Activated CD8-positive, alpha-beta T cell treated with anti-CD3 and anti-CD28 coated beads, Interleukin-2, amount 10 ng/mL, durations not matched to agents 7 days and 5 days (primary cell): ENCODE data around the gene LRCH2. TPM values are rescaled to one million over a fixed set of nuclear protein-coding genes. Genes with fewer than 3 reads are reported as not detected.

Experiments
- ATAC-seq: fragments of 150-1000 bp; cut with Tn5 transposase; one replicate; pipeline ENCODE4 v1.10.0; 2021; ENCODE audit warnings: moderate library complexity
- CTCF ChIA-PET: fragments of 350-600 bp; sonication (Branson Sonifier 250); formaldehyde crosslinking; loops from one replicate; lab custom pipeline; 2021; ENCODE audit warnings: antibody characterized with exemption; lab: Charles Lee
- POLR2A ChIA-PET: fragments of 350-600 bp; sonication (Branson Sonifier 250); formaldehyde crosslinking; loops from one replicate; lab custom pipeline; 2021; ENCODE audit warnings: antibody characterized with exemption; lab: Charles Lee
- DNase-seq: peaks from one replicate; pipeline ENCODE4 v3.0.0-alpha.2; 2020
- H3K27ac Mint-ChIP-seq: one replicate; pipeline ENCODE4 v1.8.0; 2021; ENCODE audit warnings: mild to moderate bottlenecking, mixed read lengths
- H3K27me3 Mint-ChIP-seq: one replicate; pipeline ENCODE4 v1.8.0; 2021; ENCODE audit warnings: low read depth, mixed read lengths
- H3K36me3 Mint-ChIP-seq: one replicate; pipeline ENCODE4 v1.8.0; 2021; ENCODE audit warnings: low read depth, mixed read lengths
- H3K4me1 Mint-ChIP-seq: one replicate; pipeline ENCODE4 v1.8.0; 2021; ENCODE audit warnings: low read depth, mixed read lengths
- H3K4me3 Mint-ChIP-seq: one replicate; pipeline ENCODE4 v1.8.0; 2021; ENCODE audit warnings: mild to moderate bottlenecking, mixed read lengths
- H3K9me3 Mint-ChIP-seq: one replicate; pipeline ENCODE4 v1.8.0; 2022; ENCODE audit warnings: mixed read lengths; ENCODE audit not compliant: insufficient read depth
- total RNA-seq, 2 experiments: library from RNA; stranded (reverse); gene quantifications; one replicate each; pipeline ENCODE4 v1.2.3, GENCODE V29; 2021

Gene LRCH2
- total RNA-seq, 2 experiments from 2014 or later = not detected

DNA sequence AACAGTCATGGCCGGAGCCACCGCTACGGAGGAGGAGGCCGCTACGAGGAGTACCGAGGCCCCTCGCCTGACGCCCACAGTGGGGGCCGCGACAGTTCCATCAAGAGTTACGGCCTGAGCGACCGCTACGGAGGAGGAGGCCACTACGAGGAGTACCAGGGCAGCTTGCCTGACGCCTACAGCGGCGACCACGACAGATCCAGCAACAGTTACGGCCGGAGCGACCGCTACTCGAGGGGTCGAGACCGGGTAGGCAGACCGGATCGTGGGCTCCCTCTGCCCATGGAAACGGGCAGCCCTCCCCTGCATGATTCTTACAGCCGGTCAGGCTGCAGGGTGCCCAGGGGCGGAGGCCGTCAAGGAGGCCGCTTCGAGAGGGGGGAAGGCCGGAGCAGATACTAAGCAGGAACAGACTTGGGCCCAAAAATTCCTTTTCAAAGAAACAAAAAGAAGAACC is 41.6 kb downstream of the LRCH2 start:
- Mint-ChIP-seq H3K4me1 (no peaks in the 10 kb centered on the region), H3K9me3 (no peaks in the 10 kb centered on the region), H3K27me3 (no peaks in the 10 kb centered on the region), H3K4me3 (no peak overlapping the region), H3K27ac (no peak overlapping the region), H3K36me3 (no peaks in the 10 kb centered on the region)
- no peak for DNase-seq
- ChIA-PET POLR2A (no interaction called here), CTCF (no interaction called here)
- no peak for ATAC-seq

GRCh38 chrX:115191490-115192243 is 42.2 kb downstream of the LRCH2 start:
- Mint-ChIP-seq H3K4me3 (no peak overlapping the region), H3K36me3 (no peaks in the 10 kb centered on the region), H3K27me3 (no peaks in the 10 kb centered on the region), H3K9me3 (no peaks in the 10 kb centered on the region), H3K27ac (no peak overlapping the region), H3K4me1 (no peaks in the 10 kb centered on the region)
- ChIA-PET POLR2A (no interaction called here), CTCF (no interaction called here)
- DNase-seq (no peak), ATAC-seq (no peak)

DNA sequence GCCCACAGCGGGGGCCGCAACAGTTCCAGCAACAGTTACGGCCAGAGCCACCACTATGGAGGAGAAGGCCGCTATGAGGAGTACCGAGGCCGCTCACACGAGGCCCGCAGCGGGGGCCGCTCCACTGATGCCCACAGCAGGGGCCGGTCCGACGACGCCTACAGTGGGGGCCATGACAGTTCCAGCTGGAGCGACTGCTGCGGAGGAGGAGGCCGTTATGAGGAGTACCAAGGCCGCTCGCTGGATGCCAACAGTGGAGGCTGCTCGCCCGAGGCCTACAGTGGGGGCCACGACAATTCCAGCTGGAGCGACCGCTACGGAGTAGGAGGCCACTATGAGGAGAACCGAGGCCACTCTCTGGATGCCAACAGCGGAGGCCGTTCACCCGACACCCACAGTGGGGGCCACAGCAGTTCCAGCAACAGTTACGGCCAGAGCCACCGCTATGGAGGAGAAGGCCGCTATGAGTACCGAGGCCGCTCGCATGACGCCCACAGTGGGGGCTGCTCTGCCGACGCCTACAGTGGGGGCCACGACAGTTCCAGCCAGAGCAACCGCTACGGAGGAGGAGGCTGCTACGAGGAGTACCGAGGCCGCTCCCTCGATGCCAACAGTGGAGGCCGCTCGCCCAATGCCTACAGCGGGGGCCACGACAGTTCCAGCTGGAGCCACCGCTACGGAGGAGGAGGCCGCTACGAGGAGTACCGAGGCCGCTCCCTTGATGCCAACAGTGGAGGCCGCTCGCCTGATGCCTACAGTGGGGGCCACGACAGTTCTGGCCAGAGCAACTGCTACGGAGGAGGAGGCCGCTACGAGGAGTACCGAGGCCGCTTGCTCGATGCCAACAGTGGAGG is 43.0 kb downstream of the LRCH2 start:
- no peaks in the 10 kb centered on the region for H3K4me1 Mint-ChIP-seq
- H3K9me3 Mint-ChIP-seq = no peaks in the 10 kb centered on the region
- no peak for ATAC-seq
- CTCF ChIA-PET = no interaction called here
- POLR2A ChIA-PET = no interaction called here
- no peak overlapping the region for H3K27ac Mint-ChIP-seq
- H3K4me3 Mint-ChIP-seq = no peak overlapping the region
- no peaks in the 10 kb centered on the region for H3K27me3 Mint-ChIP-seq
- no peak for DNase-seq
- H3K36me3 Mint-ChIP-seq = no peaks in the 10 kb centered on the region

DNA sequence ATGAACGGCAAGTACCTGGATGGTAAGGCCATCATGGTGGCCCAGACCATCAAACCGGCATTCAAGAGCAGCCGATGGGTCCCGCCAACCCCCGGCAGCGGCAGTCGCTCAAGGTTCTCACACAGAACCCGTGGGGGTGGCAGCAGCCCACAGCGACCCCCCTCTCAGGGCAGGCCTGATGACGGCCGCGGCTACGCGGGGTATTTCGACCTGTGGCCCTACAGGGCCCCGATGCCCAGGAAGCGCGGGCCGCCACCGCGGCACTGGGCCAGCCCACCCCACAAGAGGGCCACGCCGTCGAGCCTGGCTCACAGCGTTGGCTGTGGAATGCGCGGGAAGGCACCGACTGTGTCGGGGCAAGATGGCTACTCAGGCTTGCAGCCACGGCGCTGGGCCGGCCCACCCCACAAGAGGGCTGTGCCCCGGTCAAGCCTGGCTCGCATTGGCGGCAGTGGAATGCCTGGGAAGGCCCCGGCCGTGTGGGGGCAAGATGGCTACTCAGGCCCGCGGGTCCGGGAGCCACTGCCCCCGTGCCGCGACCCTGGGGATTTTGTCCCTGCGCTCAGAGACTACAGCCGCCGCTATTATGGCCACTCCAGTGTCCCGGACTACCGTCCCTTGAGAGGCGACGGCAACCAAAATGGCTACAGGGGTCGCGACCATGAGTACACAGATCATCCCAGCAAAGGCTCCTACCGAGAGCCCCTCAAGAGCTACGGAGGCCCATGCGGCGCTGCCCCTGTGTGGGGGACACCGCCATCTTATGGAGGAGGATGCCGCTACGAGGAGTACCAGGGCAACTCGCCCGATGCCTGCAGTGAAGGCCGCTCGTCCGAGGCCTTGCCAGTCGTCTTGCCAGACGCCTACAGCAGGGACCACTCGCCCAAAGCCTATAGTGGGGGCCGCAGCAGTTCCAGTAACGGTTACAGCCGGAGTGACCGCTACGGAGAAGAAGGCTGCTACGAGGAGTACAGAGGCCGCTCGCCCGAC is 44.0 kb downstream of the LRCH2 start:
- H3K27ac Mint-ChIP-seq = no peak overlapping the region
- H3K4me1 Mint-ChIP-seq = no peaks in the 10 kb centered on the region
- no peaks in the 10 kb centered on the region for H3K27me3 Mint-ChIP-seq
- H3K4me3 Mint-ChIP-seq = no peak overlapping the region
- no peaks in the 10 kb centered on the region for H3K9me3 Mint-ChIP-seq
- ATAC-seq = no peak
- ChIA-PET CTCF (no interaction called here), POLR2A (no interaction called here)
- DNase-seq = no peak
- H3K36me3 Mint-ChIP-seq = no peaks in the 10 kb centered on the region

- Mint-ChIP-seq H3K27ac (no peak within 1 kb of the TSS), H3K9me3 (no peaks in the 10 kb centered on the region), H3K4me3 (no peak within 1 kb of the TSS), H3K27me3 (no peaks in the 10 kb centered on the region), H3K36me3 (no peaks in the 10 kb centered on the region), H3K4me1 (no peaks in the 10 kb centered on the region)
- DNase-seq = no peak
- ChIA-PET CTCF (no interaction called here), POLR2A (no interaction called here)
- ATAC-seq = no peak
Observed at GRCh38 chrX:115189110-115189509, 44.8 kb downstream of the LRCH2 start, which contains the start of gene RBMXL3. RBMXL3 (plus strand) TSS chrX:115189410; CDS start chrX:115189442, 32 bp downstream.

- Mint-ChIP-seq H3K4me3 (no peak overlapping the region), H3K4me1 (no peaks in the 10 kb centered on the region), H3K27me3 (no peaks in the 10 kb centered on the region), H3K36me3 (no peaks in the 10 kb centered on the region), H3K9me3 (no peaks in the 10 kb centered on the region), H3K27ac (no peak overlapping the region)
- CTCF ChIA-PET = no interaction called here
- POLR2A ChIA-PET = no interaction called here
- DNase-seq (no peak), ATAC-seq (no peak)
Observed at GRCh38 chrX:115183980-115184379, 49.9 kb downstream of the LRCH2 start.

DNA sequence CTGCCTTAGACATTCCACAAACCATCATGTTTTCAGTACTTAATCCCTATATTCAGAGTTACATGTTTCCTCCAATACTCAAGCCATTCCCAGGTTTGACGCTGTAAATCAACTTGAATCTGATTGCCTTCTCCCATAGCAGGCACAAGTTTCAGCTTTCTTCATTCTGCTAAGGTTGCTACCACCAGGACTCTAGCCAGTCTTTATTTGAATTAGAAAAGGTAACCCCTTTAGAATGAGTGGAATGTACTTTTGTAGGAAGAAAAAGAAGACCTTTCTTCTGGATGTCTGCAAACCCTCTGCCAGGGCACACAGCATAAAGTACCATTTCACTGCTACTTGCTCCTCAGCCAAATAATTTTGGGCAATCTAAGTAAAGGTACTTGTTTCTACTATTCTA is 55.4 kb downstream of the LRCH2 start:
- Mint-ChIP-seq H3K4me3 (no peak overlapping the region), H3K9me3 (no peaks in the 10 kb centered on the region), H3K4me1 (no peaks in the 10 kb centered on the region), H3K27ac (no peak overlapping the region), H3K36me3 (no peaks in the 10 kb centered on the region), H3K27me3 (no peaks in the 10 kb centered on the region)
- CTCF ChIA-PET = no interaction called here
- ATAC-seq (no peak), DNase-seq (no peak)
- POLR2A ChIA-PET = no interaction called here

GRCh38 chrX:115177932-115178331 is 56.0 kb downstream of the LRCH2 start:
- Mint-ChIP-seq H3K9me3 (no peaks in the 10 kb centered on the region), H3K27ac (no peak overlapping the region), H3K36me3 (no peaks in the 10 kb centered on the region), H3K4me1 (no peaks in the 10 kb centered on the region), H3K27me3 (no peaks in the 10 kb centered on the region), H3K4me3 (no peak overlapping the region)
- ChIA-PET POLR2A (no interaction called here), CTCF (no interaction called here)
- ATAC-seq (no peak), DNase-seq (no peak)

DNA sequence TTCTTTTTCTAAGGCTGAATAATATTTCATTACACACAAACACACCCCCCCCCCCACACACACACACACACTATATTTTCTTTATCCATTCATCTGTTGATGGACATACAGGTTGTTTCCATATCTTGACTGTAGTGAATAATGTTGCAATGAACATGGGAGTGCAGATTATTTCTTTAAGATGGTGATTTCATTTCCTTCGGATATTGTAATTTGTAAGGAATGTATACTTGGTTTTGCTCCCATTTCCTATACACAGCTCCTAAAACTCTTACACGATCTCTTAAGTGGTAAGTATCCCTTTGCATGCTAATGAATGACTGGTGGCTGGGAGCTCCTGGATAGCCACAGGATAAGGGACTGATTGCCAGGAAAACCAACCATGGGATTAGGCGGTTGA is 59.3 kb downstream of the LRCH2 start:
- ChIA-PET CTCF (no interaction called here), POLR2A (no interaction called here)
- no peak for ATAC-seq
- DNase-seq = no peak
- no peaks in the 10 kb centered on the region for H3K9me3 Mint-ChIP-seq
- no peak overlapping the region for H3K27ac Mint-ChIP-seq
- no peak overlapping the region for H3K4me3 Mint-ChIP-seq
- H3K36me3 Mint-ChIP-seq = no peaks in the 10 kb centered on the region
- no peaks in the 10 kb centered on the region for H3K4me1 Mint-ChIP-seq
- no peaks in the 10 kb centered on the region for H3K27me3 Mint-ChIP-seq

GRCh38 chrX:115173181-115173580 is 60.7 kb downstream of the LRCH2 start:
- no peaks in the 10 kb centered on the region for H3K36me3 Mint-ChIP-seq

DNA sequence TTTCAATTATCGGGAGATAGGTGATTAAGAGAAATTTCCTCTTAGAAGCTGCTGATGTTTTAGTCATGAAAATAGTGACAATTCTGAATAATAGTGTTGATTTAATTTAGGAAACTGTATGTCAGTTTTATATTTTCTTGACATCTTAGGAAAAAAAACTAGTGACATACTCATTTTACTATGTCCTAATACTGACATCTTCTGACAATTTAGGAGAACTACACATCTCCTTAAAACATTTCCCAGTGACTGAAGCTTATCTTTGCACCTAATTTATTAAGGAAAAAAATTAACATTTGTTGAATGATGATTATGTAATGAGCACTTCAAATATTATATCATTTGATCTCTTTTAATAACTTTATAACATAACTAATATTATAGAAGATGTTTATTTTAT is 86.7 kb downstream of the LRCH2 start:
- ATAC-seq = no peak
- POLR2A ChIA-PET = no interaction called here
- DNase-seq = no peak
- H3K9me3 Mint-ChIP-seq = no peaks in the 10 kb centered on the region
- H3K4me3 Mint-ChIP-seq = no peak overlapping the region
- no peaks in the 10 kb centered on the region for H3K36me3 Mint-ChIP-seq
- no peaks in the 10 kb centered on the region for H3K4me1 Mint-ChIP-seq
- CTCF ChIA-PET = interaction anchor here (1.2 kb wide), 1 partner anchor 526 kb away, joined by 3 read pairs; no protein-coding TSS in a partner anchor
- H3K27me3 Mint-ChIP-seq = no peaks in the 10 kb centered on the region
- no peak overlapping the region for H3K27ac Mint-ChIP-seq

More at GRCh38 chrX:115173181-115173580, 60.7 kb downstream of the LRCH2 start:
- H3K9me3 Mint-ChIP-seq = no peaks in the 10 kb centered on the region
- H3K27ac Mint-ChIP-seq = no peak overlapping the region
- H3K4me1 Mint-ChIP-seq = no peaks in the 10 kb centered on the region
- ChIA-PET CTCF (no interaction called here), POLR2A (no interaction called here)
- H3K27me3 Mint-ChIP-seq = no peaks in the 10 kb centered on the region
- no peak overlapping the region for H3K4me3 Mint-ChIP-seq
- ATAC-seq (no peak), DNase-seq (no peak)
